Fibroblast of gingiva (primary cell): Measurements from ENCODE around the gene FTCD.
"Not testable (repeated sequence)": the region's sequence is repeated elsewhere in the genome, so short reads cannot be mapped to it uniquely, and the experiment has no call there.

Source experiments
- DNase-seq: peaks from one replicate; pipeline ENCODE4 v3.0.0-alpha.2; 2011; ENCODE audit warnings: low read depth

The FTCD gene

GRCh38 chr21:46188226-46189212, 33.1 kb upstream of the FTCD start:
- DNase-seq = peak; percentile 76

DNA sequence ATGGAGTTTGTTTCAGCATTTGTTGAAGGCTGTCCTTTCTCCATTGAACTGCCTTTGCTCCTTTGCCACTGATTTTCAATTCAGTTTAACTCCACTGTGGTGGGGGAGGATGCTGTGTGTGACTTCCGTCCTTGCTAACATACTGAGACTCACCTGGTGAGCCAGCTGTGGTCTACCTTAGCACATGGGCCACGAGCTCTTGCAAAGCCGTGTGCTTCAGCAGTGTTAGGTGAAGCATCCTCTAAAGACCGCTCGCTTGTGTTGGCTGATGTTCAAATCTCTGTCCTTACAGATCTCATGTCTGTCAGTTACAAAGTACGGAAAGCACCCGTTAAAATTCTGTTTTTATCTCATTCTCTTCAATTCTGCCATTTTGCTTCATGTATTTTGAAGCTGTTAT, 32.4 kb upstream of the FTCD start:
- DNase-seq = no peak

- DNase-seq = no peak
Observed at GRCh38 chr21:46187261-46187660, 31.9 kb upstream of the FTCD start.

DNA sequence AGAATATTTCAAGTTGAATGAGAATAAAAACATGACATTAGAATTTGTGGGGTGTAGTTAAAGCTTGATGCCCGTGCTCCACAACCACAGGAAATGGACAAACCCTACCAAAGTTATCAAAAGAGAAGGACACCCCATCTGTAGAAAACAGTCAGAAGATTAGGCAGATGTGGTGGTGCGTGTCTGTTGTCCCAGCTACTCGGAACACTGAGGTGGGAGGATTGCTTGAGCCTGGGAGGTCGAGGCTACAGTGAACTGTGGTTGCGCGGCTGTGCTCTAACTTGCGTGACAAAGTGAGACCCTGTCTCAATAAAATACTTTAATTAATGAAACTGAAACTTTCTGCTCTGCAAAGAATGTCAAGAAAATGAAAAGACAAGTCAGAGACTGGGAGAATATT, 30.3 kb upstream of the FTCD start:
- DNase-seq = no peak

DNA sequence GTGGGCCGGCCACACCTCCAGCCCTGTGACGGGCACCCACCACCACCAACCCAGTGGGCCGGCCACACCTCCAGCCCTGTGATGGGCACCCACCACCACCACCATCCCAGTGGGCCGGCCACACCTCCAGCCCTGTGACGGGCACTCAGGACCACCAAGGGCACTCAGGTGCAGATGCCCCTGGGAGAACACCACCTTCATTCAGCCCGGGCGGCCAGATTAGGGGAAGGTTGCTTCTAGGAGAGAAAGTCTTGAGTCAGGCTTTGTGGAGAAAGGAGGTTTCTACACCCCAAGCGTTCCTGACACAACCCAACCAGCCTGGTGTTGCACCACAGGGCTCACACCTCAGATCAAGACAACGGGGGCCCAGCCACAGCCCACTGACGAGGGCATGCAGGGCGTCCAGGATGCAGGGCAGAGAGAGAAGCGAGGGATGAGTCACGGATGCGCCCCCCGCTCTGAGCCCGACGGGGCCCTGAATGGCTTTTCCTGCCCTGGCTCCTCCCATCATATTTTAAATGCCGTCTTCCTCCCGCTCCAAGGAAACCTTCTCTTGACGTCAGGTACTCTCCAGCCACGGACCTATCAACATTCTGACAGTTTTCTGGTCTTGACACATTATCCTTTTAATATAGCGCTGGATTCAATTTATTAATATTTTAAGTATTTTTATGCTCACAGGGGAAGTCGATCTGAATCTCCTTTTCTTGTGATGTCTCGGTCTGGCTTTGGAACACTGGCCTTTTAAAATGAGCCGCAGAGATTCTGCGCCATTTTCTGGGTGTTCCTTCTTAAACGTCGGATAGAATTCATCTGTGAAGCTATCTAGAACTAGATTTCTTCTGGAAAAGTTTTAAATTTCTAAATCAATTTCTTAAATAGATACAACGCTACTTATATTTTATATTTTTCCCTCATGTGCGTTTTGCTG, 29.5 kb upstream of the FTCD start:
- peak; percentile 74 for DNase-seq

- peak; percentile 75 for DNase-seq
Observed at GRCh38 chr21:46183910-46184624, 28.7 kb upstream of the FTCD start, which contains the start of gene SPATC1L. Gene SPATC1L, minus strand, starts transcription at chr21:46184459. Its CDS starts 1,643 bp downstream, at chr21:46182816.

DNA sequence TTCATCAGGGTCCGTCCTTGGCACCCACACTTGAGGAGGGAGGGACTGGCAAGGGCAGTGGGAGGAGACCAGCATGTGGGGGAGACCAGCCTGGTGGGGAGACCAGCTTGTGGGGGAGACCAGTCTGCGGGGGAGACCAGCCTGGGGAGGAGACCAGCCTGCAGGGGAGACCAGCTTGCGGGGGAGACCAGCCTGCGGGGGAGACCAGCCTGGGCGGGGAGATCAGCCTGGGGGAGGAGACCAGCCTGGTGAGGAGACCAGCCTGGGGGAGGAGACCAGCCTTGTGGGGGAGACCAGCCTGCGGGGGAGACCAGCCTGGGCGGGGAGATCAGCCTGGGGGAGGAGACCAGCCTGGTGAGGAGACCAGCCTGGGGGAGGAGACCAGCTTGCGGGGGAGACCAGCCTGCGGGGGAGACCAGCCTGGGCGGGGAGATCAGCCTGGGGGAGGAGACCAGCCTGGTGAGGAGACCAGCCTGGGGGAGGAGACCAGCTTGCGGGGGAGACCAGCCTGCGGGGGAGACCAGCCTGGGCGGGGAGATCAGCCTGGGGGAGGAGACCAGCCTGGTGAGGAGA, 28.0 kb upstream of the FTCD start:
- DNase-seq = not testable (repeated sequence)

- no peak for DNase-seq
Observed at GRCh38 chr21:46182548-46183336, 27.4 kb upstream of the FTCD start.

GRCh38 chr21:46181953-46182547, 26.7 kb upstream of the FTCD start:
- no peak for DNase-seq

DNA sequence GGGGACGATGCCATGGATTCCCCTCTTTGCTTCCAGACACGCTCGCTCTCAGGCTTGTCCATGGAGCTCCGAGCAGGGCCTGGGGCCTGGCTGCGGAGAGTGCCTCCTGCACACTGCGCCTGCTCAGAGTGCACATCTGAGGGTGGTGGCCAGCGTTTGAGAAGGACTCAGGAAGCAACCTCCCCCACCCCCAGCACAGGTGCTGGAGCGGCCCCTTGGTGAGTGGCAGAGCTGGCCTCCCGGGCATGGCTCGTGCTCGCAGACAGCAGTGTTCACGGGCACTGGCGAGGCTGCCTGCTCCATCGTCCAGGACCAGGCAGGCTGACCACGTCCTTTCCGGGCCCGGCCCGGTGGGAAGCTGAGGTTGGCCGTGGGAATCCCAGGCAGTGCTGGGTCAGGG, 26.1 kb upstream of the FTCD start:
- DNase-seq = no peak

DNA sequence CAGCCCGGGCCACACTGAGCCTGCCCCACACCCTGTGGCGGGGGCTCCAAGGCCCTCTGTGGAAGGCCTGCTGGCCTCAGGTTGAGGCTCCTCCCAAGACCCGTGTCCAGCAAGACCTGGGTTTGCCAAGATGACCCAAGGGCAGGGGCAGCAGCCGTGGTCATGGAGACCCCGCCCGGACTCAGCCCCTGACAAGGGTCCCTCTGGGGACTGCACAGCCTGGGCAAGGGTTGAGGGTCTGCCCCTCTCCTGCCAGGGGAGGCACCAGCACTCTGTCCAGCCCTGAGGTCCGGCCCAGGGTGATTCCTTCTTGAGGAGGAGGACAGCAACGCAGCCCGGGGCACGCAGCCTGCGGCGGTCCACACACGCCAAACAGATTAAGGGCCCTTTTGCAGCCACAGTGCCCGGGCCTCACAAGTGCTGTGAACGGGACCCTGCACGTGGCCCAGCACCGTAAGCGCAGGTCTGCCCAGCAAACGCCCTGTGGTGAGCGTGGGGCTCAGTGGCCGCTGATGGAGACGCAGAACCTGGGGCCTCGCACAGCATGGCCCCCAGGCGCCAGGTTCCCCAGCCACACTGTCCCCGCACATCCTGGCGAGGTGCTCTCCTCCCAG, 25.5 kb upstream of the FTCD start:
- no peak for DNase-seq

DNA sequence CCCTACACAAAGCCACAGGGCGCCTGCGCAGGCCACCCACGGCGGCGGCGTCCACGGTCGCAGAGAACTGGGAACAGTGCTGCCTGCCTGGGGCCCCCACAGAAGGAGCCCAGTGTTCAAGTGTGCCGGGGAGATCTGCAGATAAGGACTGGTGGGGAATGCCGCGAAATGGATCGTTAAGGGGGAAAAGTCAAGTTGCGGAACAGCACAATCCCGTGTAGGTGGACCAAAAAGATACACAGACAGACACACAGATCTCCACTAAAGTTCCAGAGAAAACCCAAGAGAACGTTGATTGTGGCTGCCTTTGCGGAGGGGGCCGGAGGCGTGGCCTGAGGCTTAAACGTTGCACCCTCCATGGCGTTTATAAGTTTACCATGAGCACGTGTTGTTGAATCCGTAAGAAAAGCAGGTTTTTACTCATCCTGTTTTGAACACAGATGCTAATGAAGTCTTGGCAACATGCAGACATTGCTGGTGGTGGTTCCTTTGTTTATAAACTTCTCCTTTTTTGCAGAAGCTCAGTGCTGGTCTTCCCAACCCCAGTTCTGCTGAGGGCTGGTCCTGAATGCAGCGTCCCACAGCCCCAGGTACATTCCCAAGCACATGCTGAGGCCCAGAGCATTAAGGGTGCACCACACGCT, 24.8 kb upstream of the FTCD start:
- no peak for DNase-seq

DNA sequence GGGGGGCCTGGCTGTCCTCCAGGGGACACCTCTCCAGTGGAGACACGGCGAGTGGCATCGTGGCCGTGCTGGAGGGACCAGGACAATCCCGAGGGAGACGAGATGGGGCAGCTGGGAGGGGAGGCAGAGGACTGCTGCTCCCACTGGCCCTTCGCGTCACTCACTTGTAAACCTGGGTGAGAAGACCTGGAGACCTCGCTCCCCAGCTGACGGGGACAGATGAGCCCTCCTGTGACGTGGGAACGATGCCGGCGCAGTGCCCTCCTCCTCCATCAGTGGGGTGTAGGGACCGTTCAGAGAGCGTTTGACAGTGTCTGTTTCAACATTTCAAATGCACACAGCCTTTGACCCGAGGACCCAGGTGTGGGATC, 24.3 kb upstream of the FTCD start:
- DNase-seq = no peak

DNA sequence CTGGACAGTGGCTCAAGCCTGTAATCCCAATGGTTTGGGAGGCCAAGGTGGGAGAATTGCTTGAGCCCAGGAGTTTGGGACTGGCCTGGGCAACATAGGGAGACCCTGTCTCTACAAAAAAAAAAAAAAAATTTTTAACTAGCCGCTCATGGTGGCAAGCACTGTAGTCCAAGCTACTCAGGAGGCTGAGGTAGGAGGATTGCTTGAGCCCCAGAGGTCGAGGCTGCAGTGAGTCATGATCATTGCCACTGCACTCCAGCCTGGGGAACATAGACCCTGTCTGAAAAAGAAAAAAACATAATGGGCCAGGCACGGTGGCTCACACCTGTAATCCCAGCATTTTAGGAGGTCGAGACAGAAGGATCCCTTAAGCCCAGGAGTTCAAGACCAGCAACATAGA, 23.6 kb upstream of the FTCD start:
- no peak for DNase-seq

- not testable (repeated sequence) for DNase-seq
Observed at GRCh38 chr21:46176443-46177129, 21.2 kb upstream of the FTCD start.

DNA sequence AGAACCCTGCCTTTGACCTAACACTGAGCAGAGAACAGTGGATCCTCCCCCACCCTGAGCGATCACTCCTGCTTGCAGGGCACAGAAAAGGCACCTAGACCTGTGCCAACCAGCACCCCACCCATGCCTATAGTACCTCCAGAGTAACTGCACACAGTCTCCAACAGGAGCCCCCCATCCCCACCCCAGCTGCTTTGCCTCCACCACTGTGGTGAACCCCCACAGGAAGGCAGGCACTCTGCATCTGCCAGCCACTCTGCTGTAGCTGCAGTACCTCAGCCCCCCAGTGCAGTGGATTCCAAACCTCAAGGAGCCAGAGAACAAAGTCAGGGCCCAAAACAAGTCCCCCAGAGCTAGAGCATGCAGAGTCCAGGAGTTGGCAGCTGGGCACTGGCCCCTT, 18.2 kb upstream of the FTCD start:
- DNase-seq = no peak

DNA sequence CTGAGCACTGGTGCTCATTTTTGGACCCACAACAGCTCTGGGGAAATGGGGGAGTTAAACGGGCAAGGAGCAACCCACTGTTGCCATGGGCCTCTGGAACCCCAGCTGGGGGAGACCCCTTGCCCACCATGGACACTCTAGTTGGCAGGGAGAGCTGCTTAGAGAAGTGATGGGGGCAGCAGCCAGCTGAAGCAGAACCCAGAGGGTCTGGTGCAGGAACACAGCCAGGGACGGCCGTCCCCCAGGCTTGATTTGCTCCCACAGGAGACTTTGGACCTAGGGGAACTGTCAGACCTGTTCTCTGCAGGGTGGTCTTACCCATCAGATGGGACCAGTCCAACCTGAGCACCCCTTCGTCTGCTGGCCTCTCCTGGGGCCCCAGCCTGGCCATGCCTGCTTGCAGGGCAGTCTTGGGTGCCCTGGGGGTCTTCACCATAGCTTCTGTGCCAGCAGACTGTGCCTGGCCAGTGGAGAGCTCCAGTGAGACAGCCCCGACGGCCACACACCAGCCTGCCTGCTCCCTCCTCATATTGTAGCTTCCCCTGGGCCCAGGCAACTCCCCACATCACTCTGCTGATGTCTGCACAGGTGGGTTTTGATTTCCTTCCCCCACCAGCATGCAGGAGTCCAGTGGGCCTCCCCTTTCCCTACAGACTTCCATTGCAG, 17.6 kb upstream of the FTCD start:
- no peak for DNase-seq
